Breast epithelium (tissue), 3 donors: ENCODE results near the gene ANKRD6.

Experiments
- POLR2A ChIP-seq: fragments of 450-650 bp; IDR thresholded peaks from one replicate; pipeline ENCODE4 v1.6.1; 2016; ENCODE audit warnings: antibody characterized with exemption, mild to moderate bottlenecking, moderate library complexity
- TF ChIP-seq, protein P1 (sequence below), 3 donors: fragments of 450-650 bp; IDR thresholded peaks; one replicate each; pipeline ENCODE4 v1.5.1; 2016 to 2017; ENCODE audit warnings: antibody characterized with exemption in 3 of 3, mild to moderate bottlenecking in 3 of 3, moderate library complexity in 3 of 3

DNA sequence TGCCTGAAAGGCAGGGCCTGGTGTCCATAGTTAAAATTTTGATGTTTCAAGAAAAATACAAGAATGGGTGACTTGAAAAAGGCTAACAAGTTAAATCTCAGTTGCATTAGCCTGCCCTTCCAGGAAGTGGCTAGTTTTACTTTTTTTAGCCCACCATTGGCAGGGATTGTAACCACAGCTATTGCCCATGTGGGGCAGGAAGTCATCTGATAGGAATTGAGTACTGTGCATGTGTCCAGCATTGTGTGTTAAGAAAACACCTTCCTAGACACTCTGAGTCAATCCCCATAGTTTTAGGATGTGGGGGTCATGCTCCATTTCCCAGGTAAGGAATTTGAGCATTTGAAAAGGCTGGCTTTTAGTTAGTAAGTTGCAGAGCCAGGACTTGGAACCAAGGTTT lies 178.7 kb downstream of the ANKRD6 start:
- TF ChIP-seq POLR2A: no peak
- TF ChIP-seq, protein P1, sequence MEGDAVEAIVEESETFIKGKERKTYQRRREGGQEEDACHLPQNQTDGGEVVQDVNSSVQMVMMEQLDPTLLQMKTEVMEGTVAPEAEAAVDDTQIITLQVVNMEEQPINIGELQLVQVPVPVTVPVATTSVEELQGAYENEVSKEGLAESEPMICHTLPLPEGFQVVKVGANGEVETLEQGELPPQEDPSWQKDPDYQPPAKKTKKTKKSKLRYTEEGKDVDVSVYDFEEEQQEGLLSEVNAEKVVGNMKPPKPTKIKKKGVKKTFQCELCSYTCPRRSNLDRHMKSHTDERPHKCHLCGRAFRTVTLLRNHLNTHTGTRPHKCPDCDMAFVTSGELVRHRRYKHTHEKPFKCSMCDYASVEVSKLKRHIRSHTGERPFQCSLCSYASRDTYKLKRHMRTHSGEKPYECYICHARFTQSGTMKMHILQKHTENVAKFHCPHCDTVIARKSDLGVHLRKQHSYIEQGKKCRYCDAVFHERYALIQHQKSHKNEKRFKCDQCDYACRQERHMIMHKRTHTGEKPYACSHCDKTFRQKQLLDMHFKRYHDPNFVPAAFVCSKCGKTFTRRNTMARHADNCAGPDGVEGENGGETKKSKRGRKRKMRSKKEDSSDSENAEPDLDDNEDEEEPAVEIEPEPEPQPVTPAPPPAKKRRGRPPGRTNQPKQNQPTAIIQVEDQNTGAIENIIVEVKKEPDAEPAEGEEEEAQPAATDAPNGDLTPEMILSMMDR (IDR thresholded peaks at IDR 0.05): no peak
